Transverse colon (tissue), 4 donors: ENCODE results near the gene PPARD. TPM values are rescaled to one million over a fixed set of nuclear protein-coding genes. Genes with fewer than 3 reads are reported as not detected.

Experiments
- DNase-seq: peaks from one replicate; pipeline ENCODE4 v3.0.0-alpha.2; 2019
- H3K27ac ChIP-seq, 4 donors: fragments of 200-600 bp; sonication (generic); 2 replicates each; pipeline ENCODE4 v1.5.1; 2016 to 2018; ENCODE audit warnings: inconsistent platforms in 4 of 4
- H3K27me3 ChIP-seq: fragments of 200-600 bp; sonication (generic); 2 replicates; pipeline ENCODE4 v1.5.1; 2017; ENCODE audit warnings: inconsistent platforms
- H3K36me3 ChIP-seq, 4 donors: fragments of 200-600 bp; sonication (generic); 2 replicates each; pipeline ENCODE4 v1.5.1; 2017 to 2019; ENCODE audit warnings: inconsistent platforms in 4 of 4
- H3K4me1 ChIP-seq, 4 donors: fragments of 200-600 bp; sonication (generic); 2 replicates each; pipeline ENCODE4 v1.5.1; 2017 to 2020; ENCODE audit warnings: inconsistent platforms in 4 of 4
- H3K4me3 ChIP-seq, 4 donors: fragments of 200-600 bp; sonication (generic); 1 replicate in 1 of 4; 2 replicates in 3 of 4; pipeline versions ENCODE4 v1.5.1 to v1.6.1; 2017 to 2019; ENCODE audit warnings: inconsistent platforms in 4 of 4
- H3K9me3 ChIP-seq, 2 donors: fragments of 200-600 bp; sonication (generic); 2 replicates each; pipeline ENCODE4 v1.5.1; 2017 to 2019; ENCODE audit warnings: inconsistent platforms in 2 of 2
- EP300 ChIP-seq: sonication (generic); formaldehyde crosslinking; IDR thresholded peaks from one replicate; pipeline ENCODE4 v1.6.1; 2017; ENCODE audit warnings: antibody characterized with exemption, low read depth
- POLR2A ChIP-seq: fragments of 450-650 bp; IDR thresholded peaks from one replicate; pipeline ENCODE4 v1.6.1; 2016; ENCODE audit warnings: antibody characterized with exemption, mild to moderate bottlenecking, moderate library complexity
- POLR2AphosphoS5 ChIP-seq, 3 donors: sonication (generic); formaldehyde crosslinking; IDR thresholded peaks; one replicate each; pipeline ENCODE4 v1.6.1; 2016; ENCODE audit warnings: antibody characterized with exemption in 3 of 3
- WGBS, 2 donors: methylation state at CpG; one replicate each; pipeline ENCODE4 v1.1.5; 2018; ENCODE audit warnings: low coverage in 1 of 2; 5-methylcytosine and 5-hydroxymethylcytosine counted together
- in situ Hi-C, 4 donors: fragments of 200-750 bp; cut with MboI; loops; one replicate each; pipeline versions ENCODE4 v1.15.0 to v1.15.1; 2017; ENCODE audit warnings: low sequenced_read_pairs in 3 of 4, low pct_ligation_motif_present in 1 of 4, low pct_unique_long_range_greater_than_20kb in 1 of 4
- intact Hi-C: fragments of 100-400 bp; cut with DNase I; formaldehyde crosslinking; loops from one replicate; pipeline ENCODE4 v1.15.1; 2023; ENCODE audit warnings: low total_unique reads
- total RNA-seq, 4 donors: library from RNA; depleted of rRNA; stranded (reverse); fragments of >200 nt; gene quantifications; one replicate each; pipeline ENCODE4 v1.1.0, GENCODE V29; 2016
- TF ChIP-seq, protein P1 (sequence below), 5 experiments: fragments of 200-600 bp in 3 of 5; fragments of 450-650 bp in 2 of 5; sonication (generic) in 3 of 5; IDR thresholded peaks; 1 replicate in 2 of 5; 2 replicates in 3 of 5; pipeline ENCODE4 v1.5.1; 2016 to 2017; ENCODE audit warnings: antibody characterized with exemption in 5 of 5, inconsistent platforms in 3 of 5, mild to moderate bottlenecking in 2 of 5, moderate library complexity in 1 of 5

Gene PPARD
- total RNA-seq, 4 donors from 2014 or later, result 19.8 to 110 (median 29.3) TPM

GRCh38 chr6:35343092-35343834, 905 bp downstream of the PPARD start:
- in situ Hi-C loops, result loop anchor here in 3 of 4 donors (5.0 to 25.0 kb wide), 3 partner anchors 102 to 394 kb away; partner anchors contain the start of genes ARMC12 (in 1 of the 3) and FANCE (in 1 of the 3)
- Histone ChIP-seq H3K4me3 (peak overlapping the region; percentile 80 to 99 (median 94)), H3K27ac (peak overlapping the region; percentile 88 to 96 (median 90)), H3K36me3 (peaks cover 0 to 8% (median 0%) of the 10 kb centered on the region in 4 donors), H3K27me3 (no peaks in the 10 kb centered on the region), H3K9me3 (no peaks in the 10 kb centered on the region), H3K4me1 (peaks cover 4 to 33% (median 13%) of the 10 kb centered on the region in 4 donors)
- intact Hi-C loops, result loop anchor here (5.0 kb wide), 1 partner anchor 109 kb away; the partner anchor contains the start of gene FANCE
- 16% methylated on average over 5 to 13 of the region's 13 CpGs for WGBS, 2 donors
- no peak for TF ChIP-seq POLR2A
- TF ChIP-seq, protein P1, sequence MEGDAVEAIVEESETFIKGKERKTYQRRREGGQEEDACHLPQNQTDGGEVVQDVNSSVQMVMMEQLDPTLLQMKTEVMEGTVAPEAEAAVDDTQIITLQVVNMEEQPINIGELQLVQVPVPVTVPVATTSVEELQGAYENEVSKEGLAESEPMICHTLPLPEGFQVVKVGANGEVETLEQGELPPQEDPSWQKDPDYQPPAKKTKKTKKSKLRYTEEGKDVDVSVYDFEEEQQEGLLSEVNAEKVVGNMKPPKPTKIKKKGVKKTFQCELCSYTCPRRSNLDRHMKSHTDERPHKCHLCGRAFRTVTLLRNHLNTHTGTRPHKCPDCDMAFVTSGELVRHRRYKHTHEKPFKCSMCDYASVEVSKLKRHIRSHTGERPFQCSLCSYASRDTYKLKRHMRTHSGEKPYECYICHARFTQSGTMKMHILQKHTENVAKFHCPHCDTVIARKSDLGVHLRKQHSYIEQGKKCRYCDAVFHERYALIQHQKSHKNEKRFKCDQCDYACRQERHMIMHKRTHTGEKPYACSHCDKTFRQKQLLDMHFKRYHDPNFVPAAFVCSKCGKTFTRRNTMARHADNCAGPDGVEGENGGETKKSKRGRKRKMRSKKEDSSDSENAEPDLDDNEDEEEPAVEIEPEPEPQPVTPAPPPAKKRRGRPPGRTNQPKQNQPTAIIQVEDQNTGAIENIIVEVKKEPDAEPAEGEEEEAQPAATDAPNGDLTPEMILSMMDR (IDR thresholded peaks at IDR 0.05), result no peak
- TF ChIP-seq EP300, result no peak
- TF ChIP-seq POLR2AphosphoS5 (IDR thresholded peaks at IDR 0.05), result no peak
- peak; percentile 47 for DNase-seq

DNA sequence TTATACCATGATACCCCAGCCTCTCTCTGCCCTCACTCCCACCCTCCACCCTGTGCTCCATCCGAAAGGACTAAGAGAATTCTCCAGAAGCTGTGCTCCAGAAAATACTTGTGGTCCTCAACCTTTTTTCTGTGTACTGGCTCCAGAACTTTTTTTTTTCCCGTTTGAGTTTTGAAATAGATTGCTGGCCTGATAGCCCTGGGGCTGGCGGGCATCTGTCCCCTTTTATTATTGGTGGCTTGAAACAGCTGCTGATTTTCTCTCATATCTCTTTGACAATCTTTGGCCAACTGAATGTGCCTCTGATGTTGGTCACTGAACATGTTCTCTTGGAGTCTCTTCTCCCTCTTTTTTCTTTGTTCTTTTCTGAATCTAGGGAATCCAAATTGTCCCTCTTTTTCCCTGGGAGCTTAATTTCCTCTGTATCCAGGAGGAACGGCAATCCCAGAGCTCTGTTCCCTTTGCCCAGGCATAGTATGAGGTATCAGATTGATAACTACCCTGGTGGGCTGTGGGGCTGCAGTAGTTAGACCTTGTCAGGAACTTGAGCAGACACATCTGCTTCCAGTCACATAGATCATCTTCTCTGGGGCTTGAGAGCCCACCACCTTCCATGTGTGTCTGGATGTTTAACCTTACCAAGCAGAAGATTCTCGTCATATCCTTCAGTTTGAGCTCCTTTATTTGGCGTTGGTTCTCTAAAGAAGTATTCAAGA, 1.6 kb downstream of the PPARD start:
- peaks cover 4 to 38% (median 13%) of the 10 kb centered on the region in 4 donors for H3K4me1 ChIP-seq
- peaks cover 0 to 14% (median 0%) of the 10 kb centered on the region in 4 donors for H3K36me3 ChIP-seq
- no peak for DNase-seq
- peak overlapping the region; percentile 88 to 96 (median 90) for H3K27ac ChIP-seq
- peak overlapping the region in 3 of 4 donors; percentile 93 to 99 (median 94) for H3K4me3 ChIP-seq
- WGBS, 2 donors, result 62 to 70% methylated on average over 4 to 6 of the region's 6 CpGs
- intact Hi-C loops (loop anchor here (5.0 kb wide), 1 partner anchor 108 kb away; the partner anchor contains the start of gene FANCE), in situ Hi-C loops (loop anchor here in 3 of 4 donors (5.0 to 25.0 kb wide), 3 partner anchors 101 to 393 kb away; partner anchors contain the start of genes ARMC12 (in 1 of the 3) and FANCE (in 1 of the 3))
- TF ChIP-seq, protein P1 (IDR thresholded peaks at IDR 0.05), result no peak
- TF ChIP-seq POLR2A (no peak), POLR2AphosphoS5 (IDR thresholded peaks at IDR 0.05) (no peak), EP300 (no peak)
- no peaks in the 10 kb centered on the region for H3K9me3 ChIP-seq
- no peaks in the 10 kb centered on the region for H3K27me3 ChIP-seq

GRCh38 chr6:35351422-35351821, 9.1 kb downstream of the PPARD start:
- Histone ChIP-seq H3K4me1 (peaks cover 0 to 8% (median 0%) of the 10 kb centered on the region in 4 donors), H3K9me3 (no peaks in the 10 kb centered on the region), H3K36me3 (peaks cover 0 to 49% (median 8%) of the 10 kb centered on the region in 4 donors), H3K27ac (no peak overlapping the region), H3K27me3 (no peaks in the 10 kb centered on the region), H3K4me3 (no peak overlapping the region)
- in situ Hi-C loops, result no loop called here
- intact Hi-C loops, result loop anchor here (10.0 kb wide), 1 partner anchor 63 kb away; no protein-coding TSS in a partner anchor
- WGBS, 2 donors, result 90 to 98% methylated on average over 3 to 4 of the region's 4 CpGs
- TF ChIP-seq EP300 (no peak), POLR2AphosphoS5 (IDR thresholded peaks at IDR 0.05) (no peak), POLR2A (no peak)
- TF ChIP-seq, protein P1 (IDR thresholded peaks at IDR 0.05), result no peak
- DNase-seq, result no peak

DNA sequence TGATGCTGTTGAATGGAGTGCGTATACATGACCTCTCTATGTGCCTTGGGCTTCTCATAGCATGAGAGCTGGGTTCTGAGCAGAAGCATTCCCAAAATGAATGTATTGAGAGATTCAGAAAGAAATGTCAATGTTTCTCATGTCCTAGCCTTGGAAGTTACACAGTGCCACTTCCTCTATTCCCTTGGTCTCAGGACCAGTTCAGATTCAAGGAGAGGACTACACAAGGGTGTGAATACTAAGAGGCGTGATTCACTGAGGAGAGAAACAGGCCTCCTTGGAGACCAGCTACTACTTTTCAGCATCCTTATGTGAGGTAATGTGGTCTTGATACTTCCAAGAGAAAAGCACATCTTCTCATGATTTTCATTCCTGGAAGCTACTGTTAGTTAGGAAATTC, 10.4 kb downstream of the PPARD start:
- intact Hi-C loops, result loop anchor here (10.0 kb wide), 1 partner anchor 62 kb away; no protein-coding TSS in a partner anchor
- Histone ChIP-seq H3K27me3 (no peaks in the 10 kb centered on the region), H3K4me1 (peaks cover 0 to 8% (median 0%) of the 10 kb centered on the region in 4 donors), H3K27ac (no peak overlapping the region), H3K4me3 (no peak overlapping the region), H3K36me3 (peaks cover 0 to 44% (median 8%) of the 10 kb centered on the region in 4 donors), H3K9me3 (no peaks in the 10 kb centered on the region)
- in situ Hi-C loops, result no loop called here
- TF ChIP-seq POLR2AphosphoS5 (IDR thresholded peaks at IDR 0.05) (no peak), EP300 (no peak), POLR2A (no peak)
- TF ChIP-seq, protein P1 (IDR thresholded peaks at IDR 0.05), result no peak
- 90 to 100% methylated on average over 2 of the region's 2 CpGs for WGBS, 2 donors
- DNase-seq, result no peak
